SK-N-MC (cell line): Measurements from ENCODE around the gene OTOP3.

ENCODE experiments used
- DNase-seq: peaks from one replicate; pipeline ENCODE4 v3.0.0-alpha.2; 2011; ENCODE audit warnings: low read depth, low spot score
- H3K27ac ChIP-seq: fragments of 200-600 bp; sonication (generic); 2 replicates; pipeline ENCODE4 v1.5.1; 2016; ENCODE audit warnings: mixed run types
- H3K36me3 ChIP-seq: fragments of 200-600 bp; sonication (generic); 2 replicates; pipeline ENCODE4 v1.6.1; 2017; ENCODE audit warnings: antibody characterized with exemption, low read length, mixed read lengths; ENCODE audit not compliant: insufficient read depth
- H3K4me3 ChIP-seq: fragments of 200-600 bp; sonication (generic); 2 replicates; pipeline ENCODE4 v1.5.1; 2016
- H3K9ac ChIP-seq: fragments of 200-600 bp; sonication (generic); 2 replicates; pipeline ENCODE4 v1.8.0; 2017; ENCODE audit warnings: mixed run types, mixed read lengths; ENCODE audit not compliant: insufficient read length
- H3K9me3 ChIP-seq: fragments of 200-600 bp; sonication (generic); 2 replicates; pipeline ENCODE4 v1.6.1; 2017; ENCODE audit warnings: low read depth, mild to moderate bottlenecking, antibody characterized with exemption, low read length, moderate library complexity, mixed read lengths
- EZH2 ChIP-seq: fragments of 200-600 bp; sonication (generic); IDR thresholded peaks from one replicate; pipeline ENCODE4 v1.6.1; 2017; ENCODE audit warnings: antibody characterized with exemption
- FOXP2 ChIP-seq: optimal IDR thresholded peaks from 2 replicates; pipeline ENCODE3; 2011; ENCODE audit warnings: mild to moderate bottlenecking, moderate library complexity; ENCODE audit not compliant: insufficient read depth; ENCODE audit errors: extremely low read length, control extremely low read depth
- POLR2AphosphoS5 ChIP-seq: IDR thresholded peaks from 2 replicates; pipeline ENCODE4 v1.6.1; 2012; ENCODE audit warnings: mild to moderate bottlenecking, low read depth, low read length, borderline replicate concordance

OTOP3 gene

DNA sequence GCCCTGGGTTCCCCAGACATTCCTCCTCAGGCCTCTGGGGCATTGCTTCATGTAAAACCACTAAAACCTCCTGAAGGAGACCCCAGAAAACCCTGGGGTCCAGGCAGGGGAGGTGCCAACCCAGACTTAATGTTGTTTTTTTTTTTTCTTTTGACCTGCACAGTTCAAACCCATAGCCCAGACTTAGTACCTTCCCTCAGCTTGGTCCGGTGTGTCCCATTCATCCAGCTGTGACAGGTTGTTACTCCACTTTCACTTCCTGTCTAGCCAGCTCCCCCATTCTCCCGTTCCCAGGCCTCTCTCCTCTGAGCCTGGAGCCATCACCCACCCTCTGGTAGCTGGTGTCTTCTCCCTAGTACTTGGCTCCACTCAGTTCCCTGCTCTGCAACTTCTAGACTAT lies 56.5 kb downstream of the OTOP3 start:
- Histone ChIP-seq H3K9me3 (no peaks in the 10 kb centered on the region), H3K36me3 (no peaks in the 10 kb centered on the region), H3K9ac (no peak overlapping the region), H3K4me3 (no peak overlapping the region), H3K27ac (no peak overlapping the region)
- DNase-seq, result no peak
- TF ChIP-seq FOXP2 (no peak), EZH2 (no peak), POLR2AphosphoS5 (no peak)

DNA sequence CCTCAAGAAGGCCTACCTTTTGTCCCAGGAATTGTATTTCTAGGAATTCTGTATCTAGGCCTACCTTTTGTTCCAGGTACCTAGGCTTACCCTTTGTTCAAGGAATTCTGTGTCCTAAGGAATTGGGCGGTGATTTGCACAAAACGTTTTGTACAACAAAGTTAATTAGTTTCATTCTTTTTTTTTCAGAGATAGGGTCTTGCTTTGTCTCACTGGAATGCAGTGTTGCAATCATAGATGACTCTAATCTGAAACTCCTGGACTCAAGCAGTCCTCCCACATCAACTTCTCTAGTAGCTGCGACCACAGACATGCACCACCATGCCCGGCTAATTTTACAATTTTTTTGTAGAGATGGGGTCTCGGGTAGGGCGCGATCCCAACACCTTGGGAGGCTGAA lies 58.7 kb downstream of the OTOP3 start:
- H3K27ac ChIP-seq, result no peak overlapping the region
- H3K9ac ChIP-seq, result no peak overlapping the region
- TF ChIP-seq FOXP2, result no peak
- TF ChIP-seq EZH2, result no peak
- TF ChIP-seq POLR2AphosphoS5, result no peak
- DNase-seq, result no peak
- no peak overlapping the region for H3K4me3 ChIP-seq
- H3K9me3 ChIP-seq, result no peaks in the 10 kb centered on the region
- H3K36me3 ChIP-seq, result no peaks in the 10 kb centered on the region

DNA sequence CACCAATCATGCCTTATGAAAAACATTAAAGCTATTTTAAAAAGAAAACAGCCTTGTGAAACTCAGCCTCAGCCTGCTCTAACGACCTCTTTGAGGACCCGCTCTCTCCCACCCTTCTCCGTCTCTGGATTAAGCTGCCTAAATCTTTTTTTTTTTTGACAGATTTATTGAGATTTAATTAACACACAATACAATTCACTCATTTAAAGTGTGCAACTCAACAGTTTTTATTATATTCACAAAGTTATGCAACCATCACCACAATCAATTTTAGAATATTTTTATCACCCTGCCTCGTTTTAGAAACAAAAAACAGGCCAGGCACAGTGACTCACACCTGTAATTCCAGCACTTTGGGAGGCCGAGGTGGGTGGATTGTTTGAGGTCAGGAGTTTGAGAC lies 60.1 kb downstream of the OTOP3 start:
- no peaks in the 10 kb centered on the region for H3K9me3 ChIP-seq
- H3K4me3 ChIP-seq, result no peak overlapping the region
- TF ChIP-seq POLR2AphosphoS5, result no peak
- no peak for TF ChIP-seq EZH2
- TF ChIP-seq FOXP2, result no peak
- no peaks in the 10 kb centered on the region for H3K36me3 ChIP-seq
- no peak overlapping the region for H3K9ac ChIP-seq
- no peak overlapping the region for H3K27ac ChIP-seq
- no peak for DNase-seq

DNA sequence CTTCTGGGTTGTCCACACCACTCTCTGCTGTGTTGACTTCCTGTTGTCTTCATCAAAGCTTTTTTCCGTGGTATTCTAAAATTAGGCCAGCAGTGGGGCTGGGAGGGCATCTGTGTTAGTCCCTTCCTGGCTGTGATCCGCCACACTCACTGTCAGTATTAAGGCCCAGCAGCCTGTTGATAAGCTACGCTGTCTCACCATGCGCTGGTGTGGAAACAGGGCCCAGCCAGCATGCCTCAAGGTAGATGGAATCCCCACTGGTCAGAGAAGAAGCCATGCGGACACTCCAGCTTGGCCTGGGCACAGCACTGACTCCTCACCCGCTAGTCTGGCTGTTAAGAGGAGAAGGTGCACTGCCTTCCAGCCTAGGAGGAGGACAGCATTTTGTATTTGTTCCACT lies 63.1 kb downstream of the OTOP3 start:
- H3K9ac ChIP-seq, result no peak overlapping the region
- no peak overlapping the region for H3K4me3 ChIP-seq
- no peak for TF ChIP-seq EZH2
- TF ChIP-seq POLR2AphosphoS5, result no peak
- no peak for TF ChIP-seq FOXP2
- H3K36me3 ChIP-seq, result no peaks in the 10 kb centered on the region
- no peak for DNase-seq
- no peak overlapping the region for H3K27ac ChIP-seq
- H3K9me3 ChIP-seq, result no peaks in the 10 kb centered on the region

DNA sequence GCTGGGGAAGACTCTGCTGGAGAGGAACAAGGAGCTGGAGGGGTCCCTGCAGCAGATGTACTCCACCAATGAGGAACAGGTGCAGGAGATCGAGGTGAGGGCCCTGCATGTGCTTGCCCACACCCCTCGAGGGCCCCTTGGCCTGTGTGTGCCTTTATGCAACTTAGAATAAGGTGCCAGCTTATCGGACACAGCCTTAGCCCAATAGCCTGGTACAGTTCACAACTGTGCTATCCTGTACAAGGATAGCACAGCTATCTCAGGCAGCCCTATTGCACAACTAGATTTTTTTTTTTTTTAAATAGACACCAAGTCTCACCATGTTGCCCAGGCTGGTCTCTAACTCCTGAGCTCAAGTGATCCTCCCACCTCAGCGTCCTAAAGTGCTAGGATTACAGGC lies 63.8 kb downstream of the OTOP3 start:
- H3K9ac ChIP-seq, result no peak overlapping the region
- H3K4me3 ChIP-seq, result no peak overlapping the region
- H3K9me3 ChIP-seq, result no peaks in the 10 kb centered on the region
- DNase-seq, result no peak
- H3K27ac ChIP-seq, result no peak overlapping the region
- no peak for TF ChIP-seq FOXP2
- no peak for TF ChIP-seq EZH2
- no peaks in the 10 kb centered on the region for H3K36me3 ChIP-seq
